SK-N-SH (cell line): Measurements from ENCODE around the gene TGM2. TPM values are rescaled to one million over a fixed set of nuclear protein-coding genes. Genes with fewer than 3 reads are reported as not detected.
A peak's percentile ranks its signal among the peaks of the same experiment; 100 is the strongest.

Experiments
- CTCF ChIA-PET: fragments of 300-600, 350-600 bp; formaldehyde crosslinking; extraction: SDS; loops from one replicate; lab custom pipeline; 2021; lab: Yijun Ruan, JAX
- POLR2A ChIA-PET: fragments of 350-600 bp; sonication (Branson Sonifier 250); formaldehyde crosslinking; extraction: SDS; loops from one replicate; lab custom pipeline; 2020; ENCODE audit warnings: antibody characterized with exemption, inconsistent platforms; lab: Yijun Ruan, JAX
- DNase-seq: peaks from one replicate; pipeline ENCODE4 v3.0.0; 2012
- H2AFZ ChIP-seq: fragments of 200-600 bp; sonication (generic); 2 replicates; pipeline ENCODE4 v1.8.1; 2016; ENCODE audit warnings: antibody characterized with exemption, mild to moderate bottlenecking, low read depth
- H3F3A ChIP-seq: fragments of 200-600 bp; sonication (generic); replicated peaks from 2 replicates; pipeline ENCODE3; 2016; ENCODE audit warnings: antibody characterized with exemption, mild to moderate bottlenecking; ENCODE audit not compliant: insufficient read depth
- H3K27ac ChIP-seq, 2 experiments: fragments of 200-500 bp in 1 of 2; fragments of 200-600 bp in 1 of 2; sonication (Bioruptor generic) in 1 of 2; sonication (generic), shearing (Covaris generic) in 1 of 2; 2 replicates each; pipeline versions ENCODE4 v1.5.1 to v1.6.1; 2014 to 2016; ENCODE audit warnings: low read depth in 2 of 2, inconsistent platforms in 1 of 2, low read length in 1 of 2, mild to moderate bottlenecking in 1 of 2, mixed read lengths in 1 of 2
- H3K27me3 ChIP-seq: fragments of 200-600 bp; sonication (generic), shearing (Covaris generic); 2 replicates; pipeline ENCODE4 v1.6.1; 2016; ENCODE audit warnings: mixed run types; ENCODE audit not compliant: insufficient read depth
- H3K36me3 ChIP-seq, 2 experiments: fragments of 200-500 bp in 1 of 2; fragments of 200-600 bp in 1 of 2; sonication (Bioruptor generic) in 1 of 2; sonication (generic) in 1 of 2; replicated peaks in 1 of 2; 2 replicates each; pipeline versions ENCODE3 to v1.5.1; 2014 to 2016; ENCODE audit warnings: low read length in 1 of 2, mild to moderate bottlenecking in 1 of 2; ENCODE audit not compliant: insufficient read depth in 2 of 2, control insufficient read depth in 1 of 2
- H3K4me1 ChIP-seq, 2 experiments: fragments of 200-500 bp in 1 of 2; fragments of 200-600 bp in 1 of 2; sonication (Bioruptor generic) in 1 of 2; sonication (generic), shearing (Covaris generic) in 1 of 2; 2 replicates each; pipeline versions ENCODE4 v1.5.1 to v1.6.1; 2014 to 2016; ENCODE audit warnings: low read depth in 1 of 2, low read length in 1 of 2, mixed run types in 1 of 2; ENCODE audit not compliant: insufficient read depth in 2 of 2, control insufficient read depth in 1 of 2
- H3K4me2 ChIP-seq: fragments of 200-600 bp; sonication (generic), shearing (Covaris generic); 2 replicates; pipeline ENCODE4 v1.6.1; 2017; ENCODE audit warnings: mixed run types
- H3K4me3 ChIP-seq, 2 experiments: fragments of 200-500 bp in 1 of 2; fragments of 200-600 bp in 1 of 2; sonication (Bioruptor generic) in 1 of 2; sonication (generic), shearing (Covaris generic) in 1 of 2; 2 replicates each; pipeline versions ENCODE4 v1.5.1 to v1.8.1; 2014 to 2016; ENCODE audit warnings: low read depth in 2 of 2, inconsistent platforms in 1 of 2, low read length in 1 of 2, mild to moderate bottlenecking in 1 of 2, mixed read lengths in 1 of 2, moderate library complexity in 1 of 2
- H3K79me2 ChIP-seq: fragments of 200-600 bp; sonication (generic); 2 replicates; pipeline ENCODE4 v1.8.1; 2017; ENCODE audit warnings: mild to moderate bottlenecking; ENCODE audit not compliant: insufficient read depth
- H3K9ac ChIP-seq: fragments of 200-600 bp; sonication (generic); 2 replicates; pipeline ENCODE4 v1.6.1; 2017; ENCODE audit warnings: mixed run types
- H3K9me2 ChIP-seq: fragments of 200-600 bp; sonication (generic); 2 replicates; pipeline ENCODE4 v1.6.1; 2017; ENCODE audit warnings: mixed run types
- H3K9me3 ChIP-seq: fragments of 200-600 bp; sonication (generic); 2 replicates; pipeline ENCODE4 v1.6.1; 2017; ENCODE audit warnings: mixed run types, mild to moderate bottlenecking, moderate library complexity
- H4K20me1 ChIP-seq: fragments of 200-600 bp; sonication (generic); 2 replicates; pipeline ENCODE4 v1.6.1; 2017; ENCODE audit warnings: mild to moderate bottlenecking, mixed run types; ENCODE audit not compliant: insufficient read depth
- CHD2 ChIP-seq: fragments of 150-350 bp; IDR thresholded peaks from 2 replicates; pipeline ENCODE4 v1.6.1; 2018; ENCODE audit warnings: low read length; ENCODE audit not compliant: partially characterized antibody
- ELF1 ChIP-seq: IDR thresholded peaks from 2 replicates; pipeline ENCODE4 v1.4.0; 2012
- EP300 ChIP-seq, 2 experiments: IDR thresholded peaks; 2 replicates each; pipeline versions ENCODE4 v1.4.0 to v1.6.1; 2012; ENCODE audit warnings: borderline replicate concordance in 1 of 2, low read depth in 1 of 2, low read length in 1 of 2
- EZH2phosphoT487 ChIP-seq: fragments of 200-600 bp; sonication (generic); IDR thresholded peaks from 2 replicates; pipeline ENCODE4 v1.6.1; 2017; ENCODE audit warnings: low read depth, mixed run types, mild to moderate bottlenecking, antibody characterized with exemption, moderate library complexity, borderline replicate concordance
- FOSL2 ChIP-seq: IDR thresholded peaks from 2 replicates; pipeline ENCODE4 v1.4.0; 2012; ENCODE audit warnings: low read depth, mild to moderate bottlenecking, moderate library complexity, borderline replicate concordance
- FOXJ3 ChIP-seq: sonication (generic); formaldehyde crosslinking; IDR thresholded peaks from 2 replicates; pipeline ENCODE4 v1.5.1; 2020; ENCODE audit warnings: mild to moderate bottlenecking, missing genetic modification reagents
- FOXM1 ChIP-seq: IDR thresholded peaks from 2 replicates; pipeline ENCODE4 v1.4.0; 2012; ENCODE audit warnings: low read depth, mild to moderate bottlenecking
- GATA2 ChIP-seq: sonication (generic); formaldehyde crosslinking; IDR thresholded peaks from 2 replicates; pipeline ENCODE4 v1.5.0; 2020; ENCODE audit warnings: mild to moderate bottlenecking, missing genetic modification reagents
- JUND ChIP-seq: IDR thresholded peaks from 2 replicates; pipeline ENCODE4 v1.4.0; 2012
- MAX ChIP-seq: IDR thresholded peaks from 2 replicates; pipeline ENCODE4 v1.4.0; 2012; ENCODE audit warnings: low read depth
- MEF2A ChIP-seq: IDR thresholded peaks from 2 replicates; pipeline ENCODE4 v1.4.0; 2012; ENCODE audit warnings: low read depth, borderline replicate concordance
- MXI1 ChIP-seq: IDR thresholded peaks from 2 replicates; pipeline ENCODE4 v1.6.1; 2012; ENCODE audit warnings: mild to moderate bottlenecking, low read depth, low read length, improper control_type of control experiment
- NFIC ChIP-seq: IDR thresholded peaks from 2 replicates; pipeline ENCODE4 v1.4.0; 2012; ENCODE audit warnings: borderline replicate concordance
- NRF1 ChIP-seq: IDR thresholded peaks from 2 replicates; pipeline ENCODE4 v1.6.1; 2012; ENCODE audit warnings: low read depth, mild to moderate bottlenecking, low read length
- PBX3 ChIP-seq: IDR thresholded peaks from 2 replicates; pipeline ENCODE4; 2012
- POLR2AphosphoS5 ChIP-seq: IDR thresholded peaks from 2 replicates; pipeline ENCODE4 v1.6.1; 2012; ENCODE audit warnings: low read depth, low read length
- RCOR1 ChIP-seq: fragments of 150-350 bp; IDR thresholded peaks from 2 replicates; pipeline ENCODE4 v1.6.1; 2017; ENCODE audit warnings: antibody characterized with exemption, low read length
- REST ChIP-seq: IDR thresholded peaks from 2 replicates; pipeline ENCODE4 v1.6.1; 2012; ENCODE audit warnings: mild to moderate bottlenecking, low read depth, low read length, moderate library complexity
- RFX5 ChIP-seq: IDR thresholded peaks from 2 replicates; pipeline ENCODE4 v1.6.1; 2012; ENCODE audit warnings: mild to moderate bottlenecking, improper control_type of control experiment, low read length
- SIN3A ChIP-seq: IDR thresholded peaks from 2 replicates; pipeline ENCODE4 v1.6.1; 2012; ENCODE audit warnings: low read depth, mild to moderate bottlenecking, low read length, moderate library complexity, borderline replicate concordance
- SMC3 ChIP-seq: IDR thresholded peaks from 2 replicates; pipeline ENCODE4 v1.6.1; 2012; ENCODE audit warnings: low read depth, low read length, improper control_type of control experiment
- TAF1 ChIP-seq: IDR thresholded peaks from 2 replicates; pipeline ENCODE4 v1.6.1; 2012; ENCODE audit warnings: low read depth, mild to moderate bottlenecking, low read length, moderate library complexity, borderline replicate concordance
- TCF12 ChIP-seq: IDR thresholded peaks from 2 replicates; pipeline ENCODE4 v1.4.0; 2012
- TEAD4 ChIP-seq: IDR thresholded peaks from 2 replicates; pipeline ENCODE4 v1.4.0; 2012; ENCODE audit warnings: mild to moderate bottlenecking, borderline replicate concordance; ENCODE audit not compliant: insufficient read depth
- USF1 ChIP-seq: IDR thresholded peaks from 2 replicates; pipeline ENCODE4 v1.4.0; 2012; ENCODE audit warnings: low read depth, borderline replicate concordance
- USF2 ChIP-seq: fragments of 150-350 bp; IDR thresholded peaks from 2 replicates; pipeline ENCODE4 v1.6.1; 2017; ENCODE audit warnings: antibody characterized with exemption, low read length, low read depth, borderline replicate concordance
- YY1 ChIP-seq: IDR thresholded peaks from 2 replicates; pipeline ENCODE4 v1.4.0; 2012; ENCODE audit warnings: low read depth, mild to moderate bottlenecking
- WGBS: methylation state at CpG from one replicate; pipeline ENCODE4 v1.1.6; 2017; ENCODE audit warnings: low lambda C conversion rate; 5-methylcytosine and 5-hydroxymethylcytosine counted together
- polyA plus RNA-seq, 3 experiments: library from polyadenylated mRNA; depleted of rRNA; stranded (reverse); fragments of >200 nt; gene quantifications; 2 replicates each; pipeline ENCODE4 v1.2.3, GENCODE V29; 2012

Gene TGM2
- polyA plus RNA-seq, 1 of the 3 experiments (the other 2 are of a cell fraction) = 676 TPM

- H3K4me2 ChIP-seq = no peak overlapping the region
- H3K9ac ChIP-seq = no peak overlapping the region
- no peak overlapping the region for H3K4me3 ChIP-seq
- WGBS = 80% methylated on average over 3 of the region's 3 CpGs
- H3K27me3 ChIP-seq = no peaks in the 10 kb centered on the region
- no peaks in the 10 kb centered on the region for H3K9me2 ChIP-seq
- peak; percentile 74 for DNase-seq
- H4K20me1 ChIP-seq = no peaks in the 10 kb centered on the region
- peak overlapping the region in 1 of 2 experiments; percentile 35; a peak in 2 of 4 replicates for H3K27ac ChIP-seq
- no peak overlapping the region for H2AFZ ChIP-seq
- peaks cover 28 to 48% of the 10 kb centered on the region in 2 experiments for H3K4me1 ChIP-seq
- no peaks in the 10 kb centered on the region for H3K9me3 ChIP-seq
- peaks cover 64% of the 10 kb centered on the region for H3F3A ChIP-seq
- H3K79me2 ChIP-seq = no peaks in the 10 kb centered on the region
- ChIA-PET POLR2A (interaction anchor here (0.8 to 1.1 kb wide), 2 partner anchors 20 to 743 kb away, joined by 3 to 4 read pairs; no protein-coding TSS in a partner anchor), CTCF (interaction anchor here (1.1 to 6.4 kb wide), 5 partner anchors 8 to 90 kb away, joined by 3 to 22 read pairs (median 7); no protein-coding TSS in a partner anchor)
- peaks cover 17 to 50% of the 10 kb centered on the region in 2 experiments for H3K36me3 ChIP-seq
- TF ChIP-seq MEF2A = no peak
- no peak for TF ChIP-seq TAF1
- TF ChIP-seq USF1 = no peak
- no peak for TF ChIP-seq PBX3
- TF ChIP-seq JUND = no peak
- peak; percentile 34; the same call in 1 of the 2 replicates for TF ChIP-seq MXI1
- TF ChIP-seq EZH2phosphoT487 = no peak
- no peak for TF ChIP-seq NFIC
- no peak for TF ChIP-seq FOSL2
- TF ChIP-seq RCOR1 = peak; percentile 74
- TF ChIP-seq REST = no peak
- TF ChIP-seq MAX = no peak
- TF ChIP-seq TCF12 = no peak
- TF ChIP-seq YY1 = no peak
- no peak for TF ChIP-seq FOXM1
- no peak for TF ChIP-seq RFX5
- no peak for TF ChIP-seq NRF1
- TF ChIP-seq GATA2 (CRISPR knock-in tag) = peak; percentile 86
- TF ChIP-seq USF2 = no peak
- TF ChIP-seq FOXJ3 = peak; percentile 74
- no peak for TF ChIP-seq ELF1
- no peak for TF ChIP-seq TEAD4
- TF ChIP-seq SMC3 = peak; percentile 13; the same call in 1 of the 2 replicates
- TF ChIP-seq SIN3A = no peak
- peak; percentile 20 for TF ChIP-seq CHD2
- TF ChIP-seq POLR2AphosphoS5 = no peak
- peak in 1 of 2 experiments; percentile 63; a peak in 2 of 4 replicates for TF ChIP-seq EP300 (IDR thresholded peaks at IDR 0.05; ENCODE audit: borderline replicate concordance in 1 of 2, low read depth in 1 of 2, low read length in 1 of 2)
Observed at GRCh38 chr20:38131588-38132121, 33.4 kb downstream of the TGM2 start.
